ENCODE results near the gene CRABP1. TPM values are rescaled to one million over a fixed set of nuclear protein-coding genes. Genes with fewer than 3 reads are reported as not detected.

Gene CRABP1
- total and polyA plus RNA-seq, 10 of the 15 experiments (the other 5 are each of a cell fraction or from before 2014, with no cell fraction given) = 0.21 to 0.41 TPM; not detected in 8

DNA sequence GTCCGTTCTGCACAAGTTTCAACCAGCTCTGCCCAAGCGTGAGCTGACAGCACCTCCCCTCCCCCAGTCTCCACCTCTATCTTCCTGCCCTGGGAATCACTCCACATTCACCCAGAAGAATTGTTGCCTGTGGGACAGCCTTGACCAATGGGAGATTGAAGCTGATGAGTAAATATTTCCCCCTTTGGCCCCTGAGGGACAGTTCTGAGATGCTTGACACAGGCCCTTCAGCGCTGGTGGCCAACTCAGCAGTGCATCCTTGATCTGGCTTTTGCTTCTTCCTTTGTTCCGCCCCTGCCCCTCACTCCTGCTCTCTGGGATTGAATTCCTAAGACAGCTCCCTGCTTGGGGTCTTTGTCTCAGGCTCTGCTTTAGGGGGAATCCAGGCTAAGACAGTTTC lies 27.6 kb upstream of the CRABP1 start:
- POLR2A ChIA-PET = no interaction called here
- H3K4me3 ChIP-seq = no peak overlapping the region

More for the DNA sequence above, 27.6 kb upstream of the CRABP1 start:
- FAIRE-seq (no peak), ATAC-seq (no peak), DNase-seq (ENCODE audit: low read depth, low spot score) (no peak)
- Histone ChIP-seq H3K4me1 (ENCODE audit: control insufficient read depth, insufficient read depth, low read length) (no peaks in the 10 kb centered on the region; the same call in 1 of the 2 replicates), H3K36me3 (ENCODE audit: control insufficient read depth in 2 of 2, insufficient read depth in 2 of 2, low read length in 1 of 2) (no peaks in the 10 kb centered on the region), H3K27me3 (replicated peaks in 1 of 2; ENCODE audit: control insufficient read depth in 2 of 2, insufficient read depth in 2 of 2, low read length in 1 of 2) (no peaks in the 10 kb centered on the region), H3K79me2 (ENCODE audit: control insufficient read depth, insufficient read depth, low read length) (no peaks in the 10 kb centered on the region), H4K20me1 (ENCODE audit: control insufficient read depth, insufficient read depth) (no peaks in the 10 kb centered on the region), H3K4me2 (ENCODE audit: control insufficient read depth, insufficient read depth) (no peak overlapping the region), H3K27ac (ENCODE audit: control insufficient read depth, insufficient read depth) (no peak overlapping the region), H3K9me3 (replicated peaks; ENCODE audit: control insufficient read depth, insufficient read depth, low read length) (no peaks in the 10 kb centered on the region), H3K9ac (ENCODE audit: control insufficient read depth, insufficient read depth, low read length) (no peak overlapping the region), H2AFZ (ENCODE audit: control insufficient read depth, low read depth, low read length) (no peak overlapping the region)
- no peak for TF ChIP-seq ATF2 (IDR thresholded peaks at IDR 0.05; ENCODE audit: low read length)
- no peak for TF ChIP-seq EZH2 (IDR thresholded peaks at IDR 0.05; ENCODE audit: borderline replicate concordance, control insufficient read depth, low read depth, low read length)
- no peak for TF ChIP-seq PKNOX1 (IDR thresholded peaks at IDR 0.05)
- TF ChIP-seq NRF1 (conservative IDR thresholded peaks at IDR 0.05; ENCODE audit: low read depth, low read length) = no peak
- no peak for TF ChIP-seq NFYA (IDR thresholded peaks at IDR 0.05; ENCODE audit: borderline replicate concordance, low read depth, low read length)
- TF ChIP-seq, protein P1, sequence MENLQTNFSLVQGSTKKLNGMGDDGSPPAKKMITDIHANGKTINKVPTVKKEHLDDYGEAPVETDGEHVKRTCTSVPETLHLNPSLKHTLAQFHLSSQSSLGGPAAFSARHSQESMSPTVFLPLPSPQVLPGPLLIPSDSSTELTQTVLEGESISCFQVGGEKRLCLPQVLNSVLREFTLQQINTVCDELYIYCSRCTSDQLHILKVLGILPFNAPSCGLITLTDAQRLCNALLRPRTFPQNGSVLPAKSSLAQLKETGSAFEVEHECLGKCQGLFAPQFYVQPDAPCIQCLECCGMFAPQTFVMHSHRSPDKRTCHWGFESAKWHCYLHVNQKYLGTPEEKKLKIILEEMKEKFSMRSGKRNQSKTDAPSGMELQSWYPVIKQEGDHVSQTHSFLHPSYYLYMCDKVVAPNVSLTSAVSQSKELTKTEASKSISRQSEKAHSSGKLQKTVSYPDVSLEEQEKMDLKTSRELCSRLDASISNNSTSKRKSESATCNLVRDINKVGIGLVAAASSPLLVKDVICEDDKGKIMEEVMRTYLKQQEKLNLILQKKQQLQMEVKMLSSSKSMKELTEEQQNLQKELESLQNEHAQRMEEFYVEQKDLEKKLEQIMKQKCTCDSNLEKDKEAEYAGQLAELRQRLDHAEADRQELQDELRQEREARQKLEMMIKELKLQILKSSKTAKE (IDR thresholded peaks at IDR 0.05; ENCODE audit: low read depth, poor library complexity, severe bottlenecking) = no peak
- TF ChIP-seq MXI1 (IDR thresholded peaks at IDR 0.05; ENCODE audit: low read depth, low read length) = no peak
- TF ChIP-seq HDAC2 (IDR thresholded peaks at IDR 0.05) = no peak
- TF ChIP-seq, protein P2, sequence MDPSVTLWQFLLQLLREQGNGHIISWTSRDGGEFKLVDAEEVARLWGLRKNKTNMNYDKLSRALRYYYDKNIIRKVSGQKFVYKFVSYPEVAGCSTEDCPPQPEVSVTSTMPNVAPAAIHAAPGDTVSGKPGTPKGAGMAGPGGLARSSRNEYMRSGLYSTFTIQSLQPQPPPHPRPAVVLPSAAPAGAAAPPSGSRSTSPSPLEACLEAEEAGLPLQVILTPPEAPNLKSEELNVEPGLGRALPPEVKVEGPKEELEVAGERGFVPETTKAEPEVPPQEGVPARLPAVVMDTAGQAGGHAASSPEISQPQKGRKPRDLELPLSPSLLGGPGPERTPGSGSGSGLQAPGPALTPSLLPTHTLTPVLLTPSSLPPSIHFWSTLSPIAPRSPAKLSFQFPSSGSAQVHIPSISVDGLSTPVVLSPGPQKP (IDR thresholded peaks at IDR 0.05; ENCODE audit: low read depth, low read length) = no peak
- TF ChIP-seq IKZF2 (IDR thresholded peaks at IDR 0.05) = no peak
- no peak for TF ChIP-seq PAX5 (IDR thresholded peaks at IDR 0.05; ENCODE audit: borderline replicate concordance, low read depth, low read length)
- TF ChIP-seq RBBP5 (conservative IDR thresholded peaks at IDR 0.05) = no peak
- TF ChIP-seq NFXL1 (IDR thresholded peaks at IDR 0.05; ENCODE audit: borderline replicate concordance) = no peak
- no peak for TF ChIP-seq USF1 (IDR thresholded peaks at IDR 0.05; ENCODE audit: borderline replicate concordance, extremely low read length, insufficient read depth, low read depth, low read length)
- CTCF ChIA-PET = interaction anchor here (0.6 to 13.8 kb wide), 6 partner anchors 11 to 117 kb away, joined by 3 to 175 read pairs (median 6); no protein-coding TSS in a partner anchor
- RAD21 ChIA-PET (ENCODE audit: unreplicated experiment) = no interaction called here
- SMC1A ChIA-PET (ENCODE audit: uncharacterized antibody, unreplicated experiment) = interaction anchor here (1.5 to 1.6 kb wide), 2 partner anchors 13 to 103 kb away, joined by 4 to 5 read pairs; partner anchors contain the start of gene SKIC8
- intact Hi-C loops (cut with micrococcal nuclease; ENCODE audit: unreplicated experiment) (no loop called here), in situ Hi-C loops (cut with MboI) (loop anchor here (10.0 kb wide), 1 partner anchor 102 kb away; no protein-coding TSS in a partner anchor)
- WGBS (ENCODE audit: insufficient coverage, insufficient replicate concordance, low lambda C conversion rate, missing lambda C conversion rate) = 62% methylated on average over 4 of the region's 4 CpGs
- BruUV-seq (replicated peaks) = no TSS peak

Data from GM12878 (cell line).